ENCODE measurements around the gene QSOX1.

- TF ChIP-seq, protein P1, sequence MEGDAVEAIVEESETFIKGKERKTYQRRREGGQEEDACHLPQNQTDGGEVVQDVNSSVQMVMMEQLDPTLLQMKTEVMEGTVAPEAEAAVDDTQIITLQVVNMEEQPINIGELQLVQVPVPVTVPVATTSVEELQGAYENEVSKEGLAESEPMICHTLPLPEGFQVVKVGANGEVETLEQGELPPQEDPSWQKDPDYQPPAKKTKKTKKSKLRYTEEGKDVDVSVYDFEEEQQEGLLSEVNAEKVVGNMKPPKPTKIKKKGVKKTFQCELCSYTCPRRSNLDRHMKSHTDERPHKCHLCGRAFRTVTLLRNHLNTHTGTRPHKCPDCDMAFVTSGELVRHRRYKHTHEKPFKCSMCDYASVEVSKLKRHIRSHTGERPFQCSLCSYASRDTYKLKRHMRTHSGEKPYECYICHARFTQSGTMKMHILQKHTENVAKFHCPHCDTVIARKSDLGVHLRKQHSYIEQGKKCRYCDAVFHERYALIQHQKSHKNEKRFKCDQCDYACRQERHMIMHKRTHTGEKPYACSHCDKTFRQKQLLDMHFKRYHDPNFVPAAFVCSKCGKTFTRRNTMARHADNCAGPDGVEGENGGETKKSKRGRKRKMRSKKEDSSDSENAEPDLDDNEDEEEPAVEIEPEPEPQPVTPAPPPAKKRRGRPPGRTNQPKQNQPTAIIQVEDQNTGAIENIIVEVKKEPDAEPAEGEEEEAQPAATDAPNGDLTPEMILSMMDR (IDR thresholded peaks at IDR 0.05) = no peak
- no peak for TF ChIP-seq POLR2A (IDR thresholded peaks at IDR 0.05)
Observed at GRCh38 chr1:180217006-180217405, 62.3 kb downstream of the QSOX1 start.

All from transverse colon (tissue), 3 donors.